Heart left ventricle (tissue), 16 donors: ENCODE data around the gene CELF4. TPM values are rescaled to one million over a fixed set of nuclear protein-coding genes. Genes with fewer than 3 reads are reported as not detected.

Experiments used
- ATAC-seq, 4 donors: fragments of 200-7000 bp; cut with Tn5 transposase; one replicate each; pipeline ENCODE4 v1.9.1; 2020 to 2022; ENCODE audit warnings: moderate library complexity in 4 of 4, mild to moderate bottlenecking in 3 of 4, moderate number of reproducible peaks in 1 of 4
- DNase-seq, 5 donors: peaks; one replicate each; pipeline ENCODE4 v3.0.0-alpha.2; 2020
- H3K27ac ChIP-seq, 12 donors: fragments of 200-600 bp; sonication (generic) in 4 of 12; one replicate each; pipeline versions ENCODE4 v1.5.0 to v1.8.0; 2016 to 2022; ENCODE audit warnings: mild to moderate bottlenecking in 2 of 12
- H3K27me3 ChIP-seq, 9 donors: fragments of 200-600 bp; sonication (generic) in 2 of 9; one replicate each; pipeline versions ENCODE4 v1.5.1 to v1.8.0; 2016 to 2022; ENCODE audit warnings: mild to moderate bottlenecking in 3 of 9
- H3K36me3 ChIP-seq, 9 donors: fragments of 200-600 bp; sonication (generic) in 2 of 9; one replicate each; pipeline versions ENCODE4 v1.5.0 to v1.8.0; 2018 to 2022; ENCODE audit warnings: mild to moderate bottlenecking in 2 of 9
- H3K4me1 ChIP-seq, 12 donors: fragments of 200-600 bp; sonication (generic) in 4 of 12; one replicate each; pipeline versions ENCODE4 v1.5.0 to v1.8.0; 2016 to 2022; ENCODE audit warnings: mild to moderate bottlenecking in 3 of 12
- H3K4me3 ChIP-seq, 12 donors: fragments of 200-600 bp; sonication (generic) in 4 of 12; one replicate each; pipeline versions ENCODE4 v1.5.0 to v1.8.0; 2017 to 2022; ENCODE audit warnings: mild to moderate bottlenecking in 9 of 12, moderate library complexity in 4 of 12
- H3K9me3 ChIP-seq, 12 donors: fragments of 200-600 bp; sonication (generic) in 4 of 12; one replicate each; pipeline versions ENCODE4 v1.5.0 to v1.8.0; 2016 to 2022; ENCODE audit warnings: mild to moderate bottlenecking in 1 of 12
- POLR2A ChIP-seq, 2 donors: fragments of 450-650 bp; IDR thresholded peaks; one replicate each; pipeline ENCODE4 v1.6.1; 2017; ENCODE audit warnings: antibody characterized with exemption in 2 of 2, mild to moderate bottlenecking in 2 of 2, moderate library complexity in 2 of 2
- WGBS, 4 donors: extraction: QIAGEN DNeasy Blood & Tissue Kit in 2 of 4; methylation state at CpG; one replicate each; pipeline versions ENCODE4 v1.1.5 to v1.1.7; 2013 to 2018; 5-methylcytosine and 5-hydroxymethylcytosine counted together
- intact Hi-C, 10 donors: fragments of 100-400 bp; cut with DNase I; formaldehyde crosslinking; loops; one replicate each; pipeline versions ENCODE4 v1.11.1 to v1.14.2; 2022
- polyA plus RNA-seq, 2 donors: library from polyadenylated mRNA; stranded (reverse); fragments of 200-250 nt; gene quantifications; one replicate each; pipeline ENCODE4 v1.2.3, GENCODE V29; 2013
- total RNA-seq, 9 donors: library from RNA; depleted of rRNA in 2 of 9; stranded (reverse); fragments of >200 nt in 2 of 9; fragmentation: NEBNext Ultra II Directional in 3 of 9; extraction: Animal tissue kit (Norgen Biotek cat#: 25700) in 3 of 9; gene quantifications; one replicate each; pipeline versions ENCODE4 v1.1.0 to v1.2.4, GENCODE V29; 2016 to 2023
- TF ChIP-seq, protein P1 (sequence below), 12 donors: fragments of 200-600 bp; sonication (generic) in 4 of 12; IDR thresholded peaks; one replicate each; pipeline versions ENCODE4 v1.5.0 to v1.8.0; 2018 to 2022; ENCODE audit warnings: antibody characterized with exemption in 12 of 12, mild to moderate bottlenecking in 5 of 12
- donor health status: ischemic (EF 13 %, LVEDD 7.1; RV severe dilation, severe dysfunction).
- donor health status: healthy with polysubstance abuse.
- donor health status: DM: no; HTN: yes; CAD: no.
- donor health status: DM: no; HTN: no; CAD: no.
- donor health status: ischemic (EF 25% LVEDD 6.9; RV normal size, moderate dysfunction).
- donor health status: ischemic (EF 25% LVEDD 5.7; RV mildly dilated, moderate dysfunction).
- donor health status: healthy.
- donor health status: DM: yes; HTN: yes; CAD: no.
- donor health status: ischemic (EF 35%, LVEDD 5.7; RV mildly dilated, moderate dysfunction).
- donor health status: nonischemic (EF 11% LVEDD 7.7; RV severe dilation, severe dysfunction).
- donor health status: DM: yes; HTN: yes; CAD: no.
- donor health status: PGD.
- donor health status: ischemic (EF 29% LVEDD 5.4; RV normal size, mild dysfunction).
- donor health status: nonischemic (EF 23%, LVEDD 6.1; RV moderate dilation, normal function).

The CELF4 gene
- total and polyA plus RNA-seq, 11 donors, result 0.11 to 0.67 (median 0.40) TPM; not detected in 3

DNA sequence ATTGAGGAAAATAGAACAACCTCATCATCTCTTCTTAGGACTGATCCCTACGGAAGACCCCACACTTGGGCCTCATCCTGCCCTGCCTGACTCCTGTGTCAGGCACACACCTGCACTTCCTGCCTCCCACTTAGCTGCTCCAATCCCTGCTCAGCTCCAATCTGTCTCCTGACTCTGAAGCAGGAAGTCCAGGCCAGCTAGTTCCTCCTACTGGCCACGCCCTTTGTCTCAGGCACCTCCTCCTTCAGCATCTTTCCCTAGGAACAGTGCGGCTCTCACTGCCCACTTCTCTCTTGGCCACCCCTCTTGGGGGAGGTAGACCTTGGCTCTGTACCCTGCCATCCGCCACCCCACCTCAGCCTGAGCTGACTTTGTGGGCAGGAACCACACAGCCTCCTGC lies 135.8 kb downstream of the CELF4 start:
- no peaks in the 10 kb centered on the region for H3K27me3 ChIP-seq
- H3K36me3 ChIP-seq, result no peaks in the 10 kb centered on the region
- intact Hi-C loops, result loop anchor here in 2 of 10 donors (10.0 kb wide), 2 partner anchors 45 to 65 kb away; no protein-coding TSS in a partner anchor
- H3K4me3 ChIP-seq, result no peak overlapping the region
- 85 to 95% (median 88%) methylated on average over 4 of the region's 4 CpGs for WGBS, 4 donors
- no peaks in the 10 kb centered on the region for H3K4me1 ChIP-seq
- ATAC-seq (no peak), DNase-seq (no peak)
- no peak for TF ChIP-seq POLR2A (IDR thresholded peaks at IDR 0.05)
- TF ChIP-seq, protein P1, sequence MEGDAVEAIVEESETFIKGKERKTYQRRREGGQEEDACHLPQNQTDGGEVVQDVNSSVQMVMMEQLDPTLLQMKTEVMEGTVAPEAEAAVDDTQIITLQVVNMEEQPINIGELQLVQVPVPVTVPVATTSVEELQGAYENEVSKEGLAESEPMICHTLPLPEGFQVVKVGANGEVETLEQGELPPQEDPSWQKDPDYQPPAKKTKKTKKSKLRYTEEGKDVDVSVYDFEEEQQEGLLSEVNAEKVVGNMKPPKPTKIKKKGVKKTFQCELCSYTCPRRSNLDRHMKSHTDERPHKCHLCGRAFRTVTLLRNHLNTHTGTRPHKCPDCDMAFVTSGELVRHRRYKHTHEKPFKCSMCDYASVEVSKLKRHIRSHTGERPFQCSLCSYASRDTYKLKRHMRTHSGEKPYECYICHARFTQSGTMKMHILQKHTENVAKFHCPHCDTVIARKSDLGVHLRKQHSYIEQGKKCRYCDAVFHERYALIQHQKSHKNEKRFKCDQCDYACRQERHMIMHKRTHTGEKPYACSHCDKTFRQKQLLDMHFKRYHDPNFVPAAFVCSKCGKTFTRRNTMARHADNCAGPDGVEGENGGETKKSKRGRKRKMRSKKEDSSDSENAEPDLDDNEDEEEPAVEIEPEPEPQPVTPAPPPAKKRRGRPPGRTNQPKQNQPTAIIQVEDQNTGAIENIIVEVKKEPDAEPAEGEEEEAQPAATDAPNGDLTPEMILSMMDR (IDR thresholded peaks at IDR 0.05), result no peak
- no peak overlapping the region for H3K27ac ChIP-seq
- H3K9me3 ChIP-seq, result no peaks in the 10 kb centered on the region

DNA sequence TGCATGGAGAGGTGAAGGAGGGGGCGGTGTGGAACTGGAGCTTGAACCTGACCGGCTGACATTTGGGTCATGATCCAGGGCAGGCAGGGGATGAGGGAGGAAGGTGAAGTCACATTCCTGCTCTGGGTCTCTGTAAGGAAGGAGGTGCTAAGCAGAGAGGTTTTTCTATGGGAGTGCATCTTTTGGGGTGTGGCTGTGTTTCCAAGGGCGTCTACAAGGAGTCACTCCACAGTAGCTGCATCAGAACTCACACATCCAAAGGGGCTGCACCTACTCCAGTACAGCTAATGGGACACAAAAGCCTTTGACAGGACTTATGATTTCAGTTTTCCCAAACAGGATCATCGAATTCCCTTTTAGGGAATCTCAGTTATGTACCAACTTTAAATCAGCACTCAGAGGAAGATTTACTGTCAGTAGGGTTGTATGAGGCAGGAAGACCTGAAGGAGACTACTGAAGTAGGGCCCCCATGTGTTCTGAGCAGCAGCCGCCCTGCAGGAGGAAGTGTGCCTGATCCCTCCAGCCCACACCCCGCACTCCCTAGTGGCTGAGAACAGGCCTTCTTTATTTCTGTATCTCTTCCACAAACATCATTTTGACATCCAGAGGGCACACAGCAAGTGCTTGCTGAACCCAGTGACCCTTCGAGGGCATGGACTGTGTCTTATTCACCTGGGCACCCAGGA lies 137.2 kb downstream of the CELF4 start:
- TF ChIP-seq POLR2A (IDR thresholded peaks at IDR 0.05), result no peak
- TF ChIP-seq, protein P1 (IDR thresholded peaks at IDR 0.05), result no peak
- no peaks in the 10 kb centered on the region for H3K9me3 ChIP-seq
- no peaks in the 10 kb centered on the region for H3K27me3 ChIP-seq
- DNase-seq, result no peak
- no peaks in the 10 kb centered on the region for H3K36me3 ChIP-seq
- no peak overlapping the region for H3K27ac ChIP-seq
- ATAC-seq, result no peak
- WGBS, 4 donors, result 79 to 83% (median 82%) methylated on average over 7 of the region's 7 CpGs
- H3K4me3 ChIP-seq, result no peak overlapping the region
- intact Hi-C loops, result no loop called here
- no peaks in the 10 kb centered on the region for H3K4me1 ChIP-seq

DNA sequence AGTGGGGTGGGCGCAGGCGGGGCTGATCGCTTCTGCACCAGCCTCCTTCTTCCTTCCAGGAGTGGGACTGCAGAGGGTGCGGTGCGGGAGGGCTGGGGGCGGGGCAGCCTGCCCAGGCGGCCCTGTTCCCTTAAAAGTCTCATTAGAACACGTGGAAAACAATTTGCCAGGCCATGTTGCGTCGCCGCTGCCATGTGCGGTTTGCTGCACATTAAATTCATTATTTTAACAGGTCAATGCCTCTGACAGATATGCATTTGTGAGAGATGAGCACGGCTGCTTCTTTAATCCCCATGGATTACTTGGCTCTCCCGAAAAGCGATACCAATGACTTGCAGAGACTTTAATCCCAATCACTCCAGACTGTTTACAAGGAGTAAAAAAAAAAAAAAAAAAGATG lies 139.0 kb downstream of the CELF4 start:
- H3K36me3 ChIP-seq, result no peaks in the 10 kb centered on the region
- no peak overlapping the region for H3K4me3 ChIP-seq
- H3K4me1 ChIP-seq, result no peaks in the 10 kb centered on the region
- 84 to 92% (median 89%) methylated on average over 11 to 15 of the region's 15 CpGs for WGBS, 4 donors
- DNase-seq, result no peak
- TF ChIP-seq POLR2A (IDR thresholded peaks at IDR 0.05), result no peak
- TF ChIP-seq, protein P1 (IDR thresholded peaks at IDR 0.05), result no peak
- H3K9me3 ChIP-seq, result no peaks in the 10 kb centered on the region
- intact Hi-C loops, result no loop called here
- no peak for ATAC-seq
- no peak overlapping the region for H3K27ac ChIP-seq
- H3K27me3 ChIP-seq, result no peaks in the 10 kb centered on the region

DNA sequence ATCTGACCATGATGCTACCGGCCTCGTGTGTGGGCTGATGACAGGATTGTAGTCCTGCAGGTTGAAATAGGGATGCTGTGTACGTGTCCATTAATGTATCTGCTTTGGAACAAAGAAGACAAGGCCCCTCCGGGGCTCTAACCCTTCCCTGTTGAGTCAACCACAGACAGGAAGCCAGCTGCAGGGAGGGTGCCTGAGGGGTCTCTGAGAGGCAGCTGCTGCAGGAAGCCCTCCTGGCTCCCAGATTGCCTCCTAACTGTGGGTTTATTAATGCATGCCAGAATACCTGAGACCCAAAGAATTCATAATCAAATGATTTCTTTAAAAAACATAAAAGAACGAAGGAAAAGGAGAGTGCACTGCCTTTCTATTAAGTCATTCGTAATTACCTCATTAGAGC lies 140.4 kb downstream of the CELF4 start:
- Histone ChIP-seq H3K4me3 (no peak overlapping the region), H3K27ac (no peak overlapping the region), H3K9me3 (no peaks in the 10 kb centered on the region), H3K27me3 (no peaks in the 10 kb centered on the region), H3K36me3 (no peaks in the 10 kb centered on the region), H3K4me1 (no peaks in the 10 kb centered on the region)
- DNase-seq (no peak), ATAC-seq (no peak)
- TF ChIP-seq POLR2A (IDR thresholded peaks at IDR 0.05), result no peak
- TF ChIP-seq, protein P1 (IDR thresholded peaks at IDR 0.05), result no peak
- intact Hi-C loops, result no loop called here
- 68 to 79% (median 73%) methylated on average over 4 to 6 of the region's 6 CpGs for WGBS, 4 donors
